ENCODE results near the gene FGF22. TPM values are rescaled to one million over a fixed set of nuclear protein-coding genes. Genes with fewer than 3 reads are reported as not detected.

FGF22 gene
- total and polyA plus RNA-seq, 2 of the 13 experiments (the other 11 are each of a cell fraction or from before 2014, with no cell fraction given), result 0.24 TPM; not detected in 1

DNA sequence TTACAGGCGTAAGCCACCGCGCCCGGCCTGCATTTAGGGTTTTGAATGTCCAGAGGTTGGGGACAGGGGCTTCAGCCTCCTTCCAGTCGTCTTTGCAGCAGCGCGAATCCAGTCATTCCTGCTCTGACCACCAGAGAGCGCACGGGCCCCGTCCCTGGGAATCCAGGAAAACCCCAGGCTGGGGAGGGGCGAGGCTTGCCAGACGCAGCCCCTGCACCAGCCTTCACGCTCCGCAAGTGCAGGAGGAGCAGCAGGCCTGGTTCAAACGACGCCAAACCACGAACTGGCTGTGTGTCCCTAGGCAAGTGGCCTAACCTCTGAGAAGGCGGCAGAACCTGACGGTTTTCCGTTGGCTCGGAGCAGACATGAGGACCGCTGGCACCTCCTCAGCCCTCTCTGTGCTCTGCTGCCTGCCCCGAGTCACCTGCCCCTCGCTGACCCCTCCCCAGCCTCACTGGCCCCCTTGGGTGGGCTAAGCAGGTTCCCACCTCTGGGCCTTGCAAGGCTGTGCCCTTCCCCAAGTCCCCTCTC is 25.3 kb downstream of the FGF22 start (continued):
- TF ChIP-seq, protein P1, sequence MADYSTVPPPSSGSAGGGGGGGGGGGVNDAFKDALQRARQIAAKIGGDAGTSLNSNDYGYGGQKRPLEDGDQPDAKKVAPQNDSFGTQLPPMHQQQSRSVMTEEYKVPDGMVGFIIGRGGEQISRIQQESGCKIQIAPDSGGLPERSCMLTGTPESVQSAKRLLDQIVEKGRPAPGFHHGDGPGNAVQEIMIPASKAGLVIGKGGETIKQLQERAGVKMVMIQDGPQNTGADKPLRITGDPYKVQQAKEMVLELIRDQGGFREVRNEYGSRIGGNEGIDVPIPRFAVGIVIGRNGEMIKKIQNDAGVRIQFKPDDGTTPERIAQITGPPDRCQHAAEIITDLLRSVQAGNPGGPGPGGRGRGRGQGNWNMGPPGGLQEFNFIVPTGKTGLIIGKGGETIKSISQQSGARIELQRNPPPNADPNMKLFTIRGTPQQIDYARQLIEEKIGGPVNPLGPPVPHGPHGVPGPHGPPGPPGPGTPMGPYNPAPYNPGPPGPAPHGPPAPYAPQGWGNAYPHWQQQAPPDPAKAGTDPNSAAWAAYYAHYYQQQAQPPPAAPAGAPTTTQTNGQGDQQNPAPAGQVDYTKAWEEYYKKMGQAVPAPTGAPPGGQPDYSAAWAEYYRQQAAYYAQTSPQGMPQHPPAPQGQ (CRISPR knock-in tag; IDR thresholded peaks at IDR 0.05; ENCODE audit: borderline replicate concordance), result no peak
- peak; percentile 57; the same call in 1 of the 2 replicates for TF ChIP-seq ZNF614 (CRISPR knock-in tag; IDR thresholded peaks at IDR 0.05; ENCODE audit: borderline replicate concordance)
- 0 out of 2 replicates have a peak, but pooled peaks have one; percentile 67 for TF ChIP-seq RFXAP (CRISPR knock-in tag; IDR thresholded peaks at IDR 0.05; ENCODE audit: borderline replicate concordance)
- TF ChIP-seq ZNF251 (CRISPR knock-in tag; IDR thresholded peaks at IDR 0.05), result no peak
- TF ChIP-seq MEIS1 (CRISPR knock-in tag; IDR thresholded peaks at IDR 0.05; ENCODE audit: borderline replicate concordance), result no peak
- no peak for TF ChIP-seq ZNF781 (CRISPR knock-in tag; IDR thresholded peaks at IDR 0.05; ENCODE audit: borderline replicate concordance, not compliant biosample characterization)
- TF ChIP-seq, protein P2, sequence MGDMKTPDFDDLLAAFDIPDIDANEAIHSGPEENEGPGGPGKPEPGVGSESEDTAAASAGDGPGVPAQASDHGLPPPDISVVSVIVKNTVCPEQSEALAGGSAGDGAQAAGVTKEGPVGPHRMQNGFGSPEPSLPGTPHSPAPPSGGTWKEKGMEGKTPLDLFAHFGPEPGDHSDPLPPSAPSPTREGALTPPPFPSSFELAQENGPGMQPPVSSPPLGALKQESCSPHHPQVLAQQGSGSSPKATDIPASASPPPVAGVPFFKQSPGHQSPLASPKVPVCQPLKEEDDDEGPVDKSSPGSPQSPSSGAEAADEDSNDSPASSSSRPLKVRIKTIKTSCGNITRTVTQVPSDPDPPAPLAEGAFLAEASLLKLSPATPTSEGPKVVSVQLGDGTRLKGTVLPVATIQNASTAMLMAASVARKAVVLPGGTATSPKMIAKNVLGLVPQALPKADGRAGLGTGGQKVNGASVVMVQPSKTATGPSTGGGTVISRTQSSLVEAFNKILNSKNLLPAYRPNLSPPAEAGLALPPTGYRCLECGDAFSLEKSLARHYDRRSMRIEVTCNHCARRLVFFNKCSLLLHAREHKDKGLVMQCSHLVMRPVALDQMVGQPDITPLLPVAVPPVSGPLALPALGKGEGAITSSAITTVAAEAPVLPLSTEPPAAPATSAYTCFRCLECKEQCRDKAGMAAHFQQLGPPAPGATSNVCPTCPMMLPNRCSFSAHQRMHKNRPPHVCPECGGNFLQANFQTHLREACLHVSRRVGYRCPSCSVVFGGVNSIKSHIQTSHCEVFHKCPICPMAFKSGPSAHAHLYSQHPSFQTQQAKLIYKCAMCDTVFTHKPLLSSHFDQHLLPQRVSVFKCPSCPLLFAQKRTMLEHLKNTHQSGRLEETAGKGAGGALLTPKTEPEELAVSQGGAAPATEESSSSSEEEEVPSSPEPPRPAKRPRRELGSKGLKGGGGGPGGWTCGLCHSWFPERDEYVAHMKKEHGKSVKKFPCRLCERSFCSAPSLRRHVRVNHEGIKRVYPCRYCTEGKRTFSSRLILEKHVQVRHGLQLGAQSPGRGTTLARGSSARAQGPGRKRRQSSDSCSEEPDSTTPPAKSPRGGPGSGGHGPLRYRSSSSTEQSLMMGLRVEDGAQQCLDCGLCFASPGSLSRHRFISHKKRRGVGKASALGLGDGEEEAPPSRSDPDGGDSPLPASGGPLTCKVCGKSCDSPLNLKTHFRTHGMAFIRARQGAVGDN (CRISPR knock-in tag; IDR thresholded peaks at IDR 0.05), result peak; percentile 98
- no peak for TF ChIP-seq REL (CRISPR knock-in tag; conservative IDR thresholded peaks at IDR 0.05)
- no peak for TF ChIP-seq CBX2 (IDR thresholded peaks at IDR 0.05; ENCODE audit: low read depth, low read length)
- TF ChIP-seq CBX2 (CRISPR knock-in tag; IDR thresholded peaks at IDR 0.05; ENCODE audit: low read depth), result no peak
- no peak for TF ChIP-seq DNMT3B (CRISPR knock-in tag; conservative IDR thresholded peaks at IDR 0.05)
- peak; percentile 94; the same call in 1 of the 2 replicates for TF ChIP-seq FOXC1 (CRISPR knock-in tag; IDR thresholded peaks at IDR 0.05; ENCODE audit: borderline replicate concordance)
- TF ChIP-seq, protein P3, sequence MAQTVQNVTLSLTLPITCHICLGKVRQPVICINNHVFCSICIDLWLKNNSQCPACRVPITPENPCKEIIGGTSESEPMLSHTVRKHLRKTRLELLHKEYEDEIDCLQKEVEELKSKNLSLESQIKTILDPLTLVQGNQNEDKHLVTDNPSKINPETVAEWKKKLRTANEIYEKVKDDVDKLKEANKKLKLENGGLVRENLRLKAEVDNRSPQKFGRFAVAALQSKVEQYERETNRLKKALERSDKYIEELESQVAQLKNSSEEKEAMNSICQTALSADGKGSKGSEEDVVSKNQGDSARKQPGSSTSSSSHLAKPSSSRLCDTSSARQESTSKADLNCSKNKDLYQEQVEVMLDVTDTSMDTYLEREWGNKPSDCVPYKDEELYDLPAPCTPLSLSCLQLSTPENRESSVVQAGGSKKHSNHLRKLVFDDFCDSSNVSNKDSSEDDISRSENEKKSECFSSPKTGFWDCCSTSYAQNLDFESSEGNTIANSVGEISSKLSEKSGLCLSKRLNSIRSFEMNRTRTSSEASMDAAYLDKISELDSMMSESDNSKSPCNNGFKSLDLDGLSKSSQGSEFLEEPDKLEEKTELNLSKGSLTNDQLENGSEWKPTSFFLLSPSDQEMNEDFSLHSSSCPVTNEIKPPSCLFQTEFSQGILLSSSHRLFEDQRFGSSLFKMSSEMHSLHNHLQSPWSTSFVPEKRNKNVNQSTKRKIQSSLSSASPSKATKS (CRISPR knock-in tag; IDR thresholded peaks at IDR 0.05), result no peak
- TF ChIP-seq IKZF1 (IDR thresholded peaks at IDR 0.05), result no peak
- TF ChIP-seq, protein P4, sequence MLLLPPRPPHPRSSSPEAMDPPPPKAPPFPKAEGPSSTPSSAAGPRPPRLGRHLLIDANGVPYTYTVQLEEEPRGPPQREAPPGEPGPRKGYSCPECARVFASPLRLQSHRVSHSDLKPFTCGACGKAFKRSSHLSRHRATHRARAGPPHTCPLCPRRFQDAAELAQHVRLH (CRISPR knock-in tag; IDR thresholded peaks at IDR 0.05; ENCODE audit: borderline replicate concordance, low read depth), result peak; percentile 59; the same call in 1 of the 2 replicates
- no peak for TF ChIP-seq ZNF3 (CRISPR knock-in tag; IDR thresholded peaks at IDR 0.05)
- peak; percentile 60; the same call in 1 of the 2 replicates for TF ChIP-seq ZNF160 (CRISPR knock-in tag; IDR thresholded peaks at IDR 0.05)
- TF ChIP-seq CBFB (CRISPR knock-in tag; IDR thresholded peaks at IDR 0.05), result peak; percentile 85
- peak; percentile 83; the same call in 1 of the 2 replicates for TF ChIP-seq ZNF563 (CRISPR knock-in tag; IDR thresholded peaks at IDR 0.05)
